Tibial artery (tissue), 4 donors: ENCODE data around the gene NPBWR2.

ENCODE experiments used
- DNase-seq, 2 donors: peaks; one replicate each; pipeline ENCODE4 v3.0.0-alpha.2; 2019
- H3K27ac ChIP-seq, 2 donors: fragments of 200-600 bp; sonication (generic) in 1 of 2; 1 replicate in 1 of 2; 2 replicates in 1 of 2; pipeline ENCODE4 v1.5.1; 2018 to 2019; ENCODE audit warnings: mild to moderate bottlenecking in 1 of 2
- H3K27me3 ChIP-seq, 2 donors: fragments of 200-600 bp; sonication (generic) in 1 of 2; one replicate each; pipeline versions ENCODE4 v1.5.1 to v1.6.0; 2016 to 2019
- H3K36me3 ChIP-seq, 3 donors: fragments of 200-600 bp; sonication (generic) in 2 of 3; one replicate each; pipeline ENCODE4 v1.5.1; 2016 to 2019; ENCODE audit warnings: mild to moderate bottlenecking in 2 of 3
- H3K4me1 ChIP-seq, 4 donors: fragments of 200-600 bp; sonication (generic) in 2 of 4; 1 replicate in 3 of 4; 2 replicates in 1 of 4; pipeline ENCODE4 v1.5.1; 2016 to 2019
- H3K4me3 ChIP-seq, 2 donors: fragments of 200-600 bp; sonication (generic) in 1 of 2; 1 replicate in 1 of 2; 2 replicates in 1 of 2; pipeline ENCODE4 v1.5.1; 2018 to 2019; ENCODE audit warnings: mild to moderate bottlenecking in 2 of 2
- H3K9me3 ChIP-seq, 3 donors: fragments of 200-600 bp; sonication (generic) in 1 of 3; one replicate each; pipeline ENCODE4 v1.5.1; 2016 to 2019
- intact Hi-C: fragments of 100-400 bp; cut with DNase I; formaldehyde crosslinking; loops from one replicate; pipeline ENCODE4 v1.15.0; 2023; ENCODE audit warnings: low total_unique reads
- TF ChIP-seq, protein P1 (sequence below), 2 experiments: fragments of 200-600 bp in 1 of 2; fragments of 450-650 bp in 1 of 2; IDR thresholded peaks; one replicate each; pipeline ENCODE4 v1.5.1; 2017 to 2019; ENCODE audit warnings: antibody characterized with exemption in 2 of 2, mild to moderate bottlenecking in 1 of 2, moderate library complexity in 1 of 2

Gene NPBWR2

DNA sequence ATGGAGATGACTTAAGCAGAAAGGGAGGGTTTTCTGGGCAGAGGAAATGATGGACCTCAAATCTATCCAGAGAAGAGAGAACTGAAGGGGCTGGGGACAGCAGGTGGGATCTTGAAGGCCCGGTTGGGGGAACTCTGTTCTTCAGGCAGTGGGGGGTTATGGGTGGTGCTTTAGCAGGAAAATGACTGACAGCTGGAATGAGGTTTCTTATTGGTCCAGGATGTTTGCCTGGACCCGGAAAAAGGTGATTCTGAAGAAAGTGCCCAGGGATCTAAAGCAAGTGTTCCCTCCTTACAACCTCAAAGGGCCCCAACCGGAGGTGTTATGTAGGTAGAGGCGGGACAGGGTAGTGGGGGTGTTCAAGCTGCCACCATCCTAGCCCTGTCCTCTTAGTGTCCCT is 11.9 kb downstream of the NPBWR2 start:
- Histone ChIP-seq H3K36me3 (peaks cover 0 to 17% (median 6%) of the 10 kb centered on the region in 3 donors), H3K27ac (no peak overlapping the region), H3K4me3 (no peak overlapping the region), H3K4me1 (no peaks in the 10 kb centered on the region), H3K27me3 (peaks cover 0 to 41% of the 10 kb centered on the region in 2 donors), H3K9me3 (no peaks in the 10 kb centered on the region)
- TF ChIP-seq, protein P1, sequence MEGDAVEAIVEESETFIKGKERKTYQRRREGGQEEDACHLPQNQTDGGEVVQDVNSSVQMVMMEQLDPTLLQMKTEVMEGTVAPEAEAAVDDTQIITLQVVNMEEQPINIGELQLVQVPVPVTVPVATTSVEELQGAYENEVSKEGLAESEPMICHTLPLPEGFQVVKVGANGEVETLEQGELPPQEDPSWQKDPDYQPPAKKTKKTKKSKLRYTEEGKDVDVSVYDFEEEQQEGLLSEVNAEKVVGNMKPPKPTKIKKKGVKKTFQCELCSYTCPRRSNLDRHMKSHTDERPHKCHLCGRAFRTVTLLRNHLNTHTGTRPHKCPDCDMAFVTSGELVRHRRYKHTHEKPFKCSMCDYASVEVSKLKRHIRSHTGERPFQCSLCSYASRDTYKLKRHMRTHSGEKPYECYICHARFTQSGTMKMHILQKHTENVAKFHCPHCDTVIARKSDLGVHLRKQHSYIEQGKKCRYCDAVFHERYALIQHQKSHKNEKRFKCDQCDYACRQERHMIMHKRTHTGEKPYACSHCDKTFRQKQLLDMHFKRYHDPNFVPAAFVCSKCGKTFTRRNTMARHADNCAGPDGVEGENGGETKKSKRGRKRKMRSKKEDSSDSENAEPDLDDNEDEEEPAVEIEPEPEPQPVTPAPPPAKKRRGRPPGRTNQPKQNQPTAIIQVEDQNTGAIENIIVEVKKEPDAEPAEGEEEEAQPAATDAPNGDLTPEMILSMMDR (IDR thresholded peaks at IDR 0.05) = no peak
- intact Hi-C loops = no loop called here
- DNase-seq = no peak

DNA sequence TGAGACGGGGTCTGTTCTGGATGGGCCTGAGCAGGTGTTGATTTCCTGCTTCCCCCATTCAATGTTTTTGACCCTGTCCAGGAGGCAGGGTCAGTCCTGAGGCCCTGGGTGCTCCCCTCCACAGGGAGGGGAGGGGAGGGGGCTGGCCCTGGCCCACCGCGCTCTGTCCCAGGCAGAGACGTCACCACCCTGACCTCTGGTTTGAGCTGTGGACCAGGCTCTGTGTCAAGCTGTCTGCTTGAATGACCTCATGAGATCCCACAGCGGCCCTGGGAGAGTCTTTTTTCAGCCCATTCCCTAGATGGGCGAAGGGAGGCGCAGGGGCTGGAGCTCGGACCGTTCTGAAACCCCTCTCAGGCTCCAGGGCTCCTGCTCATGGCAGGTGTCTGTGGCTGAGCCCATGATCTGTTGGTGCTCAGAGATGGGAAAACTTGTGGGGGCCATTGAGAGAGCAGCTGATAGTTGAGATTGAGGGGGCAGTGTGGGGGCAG is 14.3 kb downstream of the NPBWR2 start:
- intact Hi-C loops = no loop called here

DNA sequence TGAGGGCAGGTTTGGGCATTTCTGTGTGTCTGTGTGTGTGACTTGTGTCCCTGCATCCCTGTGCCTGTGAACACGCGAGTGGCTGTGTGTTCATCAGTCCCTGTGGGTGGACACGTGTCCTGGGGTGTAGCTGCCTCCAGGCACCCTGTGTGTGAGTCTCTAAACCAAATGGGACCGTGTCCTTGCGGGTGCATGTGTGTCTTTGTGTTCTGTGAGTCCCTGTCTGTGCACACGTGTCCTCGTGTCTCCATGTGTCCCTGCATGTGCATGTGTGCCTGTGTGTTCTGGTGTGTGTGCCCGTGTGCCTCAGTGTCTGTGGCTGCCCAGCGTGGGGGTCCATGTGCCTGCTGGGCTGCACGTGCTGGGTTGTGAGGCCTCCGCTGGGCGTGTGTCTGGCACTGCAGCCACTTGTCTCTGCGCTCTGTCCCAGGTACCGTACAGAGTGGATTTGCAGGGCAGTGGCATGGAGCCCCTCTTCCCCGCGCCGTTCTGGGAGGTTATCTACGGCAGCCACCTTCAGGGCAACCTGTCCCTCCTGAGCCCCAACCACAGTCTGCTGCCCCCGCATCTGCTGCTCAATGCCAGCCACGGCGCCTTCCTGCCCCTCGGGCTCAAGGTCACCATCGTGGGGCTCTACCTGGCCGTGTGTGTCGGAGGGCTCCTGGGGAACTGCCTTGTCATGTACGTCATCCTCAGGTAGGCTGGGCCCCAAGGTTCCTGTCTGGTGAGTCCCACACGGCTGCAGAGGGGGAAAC is 14.9 kb downstream of the NPBWR2 start:
- Histone ChIP-seq H3K27ac (no peak overlapping the region), H3K9me3 (no peaks in the 10 kb centered on the region), H3K4me3 (no peak overlapping the region), H3K4me1 (no peaks in the 10 kb centered on the region), H3K36me3 (no peaks in the 10 kb centered on the region), H3K27me3 (peaks cover 0 to 35% of the 10 kb centered on the region in 2 donors)
- DNase-seq = no peak
- intact Hi-C loops = no loop called here
- TF ChIP-seq, protein P1 (IDR thresholded peaks at IDR 0.05) = no peak

More for the DNA sequence above, 14.3 kb downstream of the NPBWR2 start:
- no peak overlapping the region for H3K27ac ChIP-seq
- no peak for DNase-seq
- H3K9me3 ChIP-seq = no peaks in the 10 kb centered on the region
- H3K4me3 ChIP-seq = no peak overlapping the region
- TF ChIP-seq, protein P1 (IDR thresholded peaks at IDR 0.05) = no peak
- H3K36me3 ChIP-seq = peaks cover 0 to 3% (median 0%) of the 10 kb centered on the region in 3 donors
- peaks cover 0 to 33% of the 10 kb centered on the region in 2 donors for H3K27me3 ChIP-seq
- H3K4me1 ChIP-seq = no peaks in the 10 kb centered on the region

DNA sequence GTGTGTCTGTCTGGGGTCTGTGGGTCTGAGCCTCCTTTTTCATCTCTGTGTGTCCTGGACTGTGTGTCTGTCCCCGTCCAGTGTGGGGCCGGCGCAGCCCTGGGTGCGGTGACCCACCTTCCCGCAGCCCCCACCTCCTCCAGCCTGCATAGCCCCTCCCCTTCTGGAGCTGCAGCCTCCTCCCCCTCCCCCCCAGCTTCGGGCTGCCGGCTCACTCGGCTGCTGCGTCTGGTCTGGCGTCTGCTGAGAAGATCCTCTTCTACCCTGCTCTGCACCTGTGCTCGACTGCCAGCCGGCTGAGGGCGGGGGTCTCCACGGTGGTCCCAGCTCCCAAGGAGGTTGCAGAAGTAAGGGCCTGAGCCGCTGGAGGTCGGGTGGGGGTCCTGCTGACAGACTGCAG is 15.6 kb downstream of the NPBWR2 start:
- no peak overlapping the region for H3K27ac ChIP-seq
- H3K4me3 ChIP-seq = no peak overlapping the region
- TF ChIP-seq, protein P1 (IDR thresholded peaks at IDR 0.05) = no peak
- no peak for DNase-seq
- intact Hi-C loops = no loop called here
- no peaks in the 10 kb centered on the region for H3K4me1 ChIP-seq
- H3K9me3 ChIP-seq = no peaks in the 10 kb centered on the region
- peaks cover 0 to 37% of the 10 kb centered on the region in 2 donors for H3K27me3 ChIP-seq
- H3K36me3 ChIP-seq = no peaks in the 10 kb centered on the region

DNA sequence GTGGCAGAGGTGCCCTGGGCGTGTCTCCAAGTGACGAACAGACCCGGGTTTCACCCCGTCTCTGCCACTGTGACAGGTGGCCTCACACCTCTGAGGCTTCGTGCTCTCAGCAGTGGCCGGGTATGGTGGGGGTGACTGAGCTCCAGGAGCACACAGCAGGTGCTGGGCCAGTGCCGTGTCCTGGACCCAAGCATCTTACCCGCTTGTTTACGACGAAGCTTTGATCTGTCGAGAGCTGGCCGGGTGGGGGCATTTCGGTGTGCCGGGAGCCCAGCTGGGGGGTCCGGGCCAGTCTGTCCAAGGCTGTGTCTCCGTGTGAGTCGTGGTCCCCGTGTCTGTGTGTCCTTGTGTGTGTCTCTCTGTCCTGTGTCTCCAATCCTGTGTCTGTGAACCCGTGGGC is 16.0 kb downstream of the NPBWR2 start:
- H3K4me1 ChIP-seq = no peaks in the 10 kb centered on the region
- no peaks in the 10 kb centered on the region for H3K9me3 ChIP-seq
- no peak overlapping the region for H3K27ac ChIP-seq
- peaks cover 0 to 37% of the 10 kb centered on the region in 2 donors for H3K27me3 ChIP-seq
- intact Hi-C loops = no loop called here
- no peak overlapping the region for H3K4me3 ChIP-seq
- no peaks in the 10 kb centered on the region for H3K36me3 ChIP-seq
- DNase-seq = no peak
- TF ChIP-seq, protein P1 (IDR thresholded peaks at IDR 0.05) = no peak
